ENCODE data around the gene RGCC. TPM values are rescaled to one million over a fixed set of nuclear protein-coding genes. Genes with fewer than 3 reads are reported as not detected.
A peak's percentile ranks its signal among the peaks of the same experiment; 100 is the strongest.

Gene RGCC
- total RNA-seq, 1 experiment from 2014 or later: 3.4 TPM

DNA sequence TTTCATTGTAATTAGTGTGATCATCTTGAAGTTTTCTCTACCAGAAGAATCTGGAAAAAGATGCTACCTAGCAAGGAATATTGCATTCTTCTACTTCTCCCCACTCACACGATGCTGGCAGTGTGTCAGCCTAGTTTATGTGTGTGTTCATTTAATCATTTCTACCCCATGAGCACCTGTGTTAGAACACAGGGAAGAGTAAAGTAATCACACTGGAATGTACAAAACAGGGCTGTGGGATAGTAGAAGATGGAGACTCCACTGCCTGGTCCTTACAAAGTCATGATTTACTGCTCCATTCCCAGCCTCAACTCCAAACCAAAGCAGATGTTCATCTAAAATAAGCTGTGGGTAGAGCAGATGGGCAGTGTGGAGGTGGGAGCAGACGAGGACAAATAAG, 47.7 kb upstream of the RGCC start:
- Histone ChIP-seq H3K9me2 (ENCODE audit: insufficient read depth) (no peaks in the 10 kb centered on the region), H3K4me2 (no peak overlapping the region), H3K27me3 (ENCODE audit: insufficient read depth, low read depth) (no peaks in the 10 kb centered on the region), H3K4me3 (no peak overlapping the region), H3K27ac (no peak overlapping the region), H3K4me1 (replicated peaks; ENCODE audit: insufficient read depth) (no peaks in the 10 kb centered on the region), H3K79me2 (ENCODE audit: low read depth) (no peaks in the 10 kb centered on the region), H2AFZ (no peak overlapping the region), H4K20me1 (ENCODE audit: insufficient read depth) (no peaks in the 10 kb centered on the region), H3K9me3 (ENCODE audit: insufficient read depth, low read depth) (no peaks in the 10 kb centered on the region), H3F3A (ENCODE audit: insufficient read depth, low read depth) (no peaks in the 10 kb centered on the region), H3K36me3 (ENCODE audit: low read depth) (no peaks in the 10 kb centered on the region)
- ChIA-PET CTCF (no interaction called here), POLR2A (ENCODE audit: unreplicated experiment) (no interaction called here)
- TF ChIP-seq, protein P1, sequence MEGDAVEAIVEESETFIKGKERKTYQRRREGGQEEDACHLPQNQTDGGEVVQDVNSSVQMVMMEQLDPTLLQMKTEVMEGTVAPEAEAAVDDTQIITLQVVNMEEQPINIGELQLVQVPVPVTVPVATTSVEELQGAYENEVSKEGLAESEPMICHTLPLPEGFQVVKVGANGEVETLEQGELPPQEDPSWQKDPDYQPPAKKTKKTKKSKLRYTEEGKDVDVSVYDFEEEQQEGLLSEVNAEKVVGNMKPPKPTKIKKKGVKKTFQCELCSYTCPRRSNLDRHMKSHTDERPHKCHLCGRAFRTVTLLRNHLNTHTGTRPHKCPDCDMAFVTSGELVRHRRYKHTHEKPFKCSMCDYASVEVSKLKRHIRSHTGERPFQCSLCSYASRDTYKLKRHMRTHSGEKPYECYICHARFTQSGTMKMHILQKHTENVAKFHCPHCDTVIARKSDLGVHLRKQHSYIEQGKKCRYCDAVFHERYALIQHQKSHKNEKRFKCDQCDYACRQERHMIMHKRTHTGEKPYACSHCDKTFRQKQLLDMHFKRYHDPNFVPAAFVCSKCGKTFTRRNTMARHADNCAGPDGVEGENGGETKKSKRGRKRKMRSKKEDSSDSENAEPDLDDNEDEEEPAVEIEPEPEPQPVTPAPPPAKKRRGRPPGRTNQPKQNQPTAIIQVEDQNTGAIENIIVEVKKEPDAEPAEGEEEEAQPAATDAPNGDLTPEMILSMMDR (conservative IDR thresholded peaks at IDR 0.05): no peak
- no peak for TF ChIP-seq EZH2 (IDR thresholded peaks at IDR 0.05; ENCODE audit: low read depth)
- BruUV-seq (replicated peaks): no TSS peak
- DNase-seq: no peak
- intact Hi-C loops (cut with micrococcal nuclease; ENCODE audit: unreplicated experiment): loop anchor here (2.0 kb wide), 1 partner anchor 57 kb away; no protein-coding TSS in a partner anchor

DNA sequence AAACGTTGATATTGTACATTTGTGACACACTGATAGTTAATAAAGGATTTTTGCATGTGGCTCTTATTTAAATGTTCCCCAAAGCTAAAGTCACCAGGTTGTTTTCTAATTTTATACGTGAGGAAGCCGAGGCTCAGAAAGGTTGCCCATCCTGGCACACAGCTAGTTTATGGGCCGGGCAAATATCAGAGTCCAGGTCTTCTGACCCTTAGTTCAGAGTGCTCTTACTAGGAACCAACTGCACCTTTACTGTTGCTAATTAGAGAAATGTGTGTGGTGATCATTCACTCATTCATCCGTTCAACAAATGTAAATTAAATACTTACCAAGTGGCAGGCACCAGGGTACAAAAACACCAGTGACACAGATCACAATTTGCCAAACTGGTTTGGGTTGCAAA, 46.3 kb upstream of the RGCC start:
- no peaks in the 10 kb centered on the region for H3F3A ChIP-seq (ENCODE audit: insufficient read depth, low read depth)
- no peaks in the 10 kb centered on the region for H3K9me3 ChIP-seq (ENCODE audit: insufficient read depth, low read depth)
- H3K4me2 ChIP-seq: no peak overlapping the region
- H2AFZ ChIP-seq: no peak overlapping the region
- no peaks in the 10 kb centered on the region for H4K20me1 ChIP-seq (ENCODE audit: insufficient read depth)
- CTCF ChIA-PET: interaction anchor here (0.6 to 1.2 kb wide), 2 partner anchors 146 to 242 kb away, joined by 3 to 7 read pairs; no protein-coding TSS in a partner anchor
- TF ChIP-seq, protein P1 (conservative IDR thresholded peaks at IDR 0.05): no peak
- TF ChIP-seq EZH2 (IDR thresholded peaks at IDR 0.05; ENCODE audit: low read depth): no peak
- no peak overlapping the region for H3K27ac ChIP-seq
- no peak overlapping the region for H3K4me3 ChIP-seq
- POLR2A ChIA-PET (ENCODE audit: unreplicated experiment): no interaction called here
- no peaks in the 10 kb centered on the region for H3K27me3 ChIP-seq (ENCODE audit: insufficient read depth, low read depth)
- BruUV-seq (replicated peaks): no TSS peak
- DNase-seq: no peak
- H3K36me3 ChIP-seq (ENCODE audit: low read depth): no peaks in the 10 kb centered on the region
- no peaks in the 10 kb centered on the region for H3K4me1 ChIP-seq (replicated peaks; ENCODE audit: insufficient read depth)
- H3K9me2 ChIP-seq (ENCODE audit: insufficient read depth): no peaks in the 10 kb centered on the region
- H3K79me2 ChIP-seq (ENCODE audit: low read depth): no peaks in the 10 kb centered on the region
- intact Hi-C loops (cut with micrococcal nuclease; ENCODE audit: unreplicated experiment): loop anchor here (1.0 to 2.0 kb wide), 3 partner anchors 58 to 241 kb away; no protein-coding TSS in a partner anchor

DNA sequence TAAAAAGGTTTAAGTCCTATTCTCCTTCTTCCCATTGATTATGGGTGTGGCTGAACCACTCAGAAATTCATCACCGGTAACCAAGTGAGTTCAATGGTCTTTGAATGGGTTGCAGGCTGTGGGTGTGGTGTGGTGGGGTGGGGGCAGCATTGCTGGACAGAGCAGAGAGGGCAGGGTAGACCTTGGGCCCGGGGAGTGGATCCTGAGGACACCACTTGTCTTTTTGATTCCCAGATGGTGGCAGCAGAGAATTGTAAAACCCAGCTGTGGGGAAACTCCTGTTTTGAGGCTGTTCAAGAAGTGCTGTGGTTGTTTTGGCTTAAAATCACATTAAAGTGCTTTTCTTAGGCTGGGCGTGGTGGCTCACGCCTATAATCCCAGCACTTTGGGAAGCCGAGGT, 45.8 kb upstream of the RGCC start:
- DNase-seq: peak in 1 of 2 experiments; percentile 25
- Histone ChIP-seq H3F3A (ENCODE audit: insufficient read depth, low read depth) (no peaks in the 10 kb centered on the region), H3K27ac (no peak overlapping the region), H3K79me2 (ENCODE audit: low read depth) (no peaks in the 10 kb centered on the region), H4K20me1 (ENCODE audit: insufficient read depth) (no peaks in the 10 kb centered on the region), H3K36me3 (ENCODE audit: low read depth) (no peaks in the 10 kb centered on the region), H3K9me2 (ENCODE audit: insufficient read depth) (no peaks in the 10 kb centered on the region), H3K4me2 (no peak overlapping the region), H3K4me3 (no peak overlapping the region), H3K9me3 (ENCODE audit: insufficient read depth, low read depth) (no peaks in the 10 kb centered on the region), H3K4me1 (replicated peaks; ENCODE audit: insufficient read depth) (no peaks in the 10 kb centered on the region), H3K27me3 (ENCODE audit: insufficient read depth, low read depth) (no peaks in the 10 kb centered on the region), H2AFZ (no peak overlapping the region)
- intact Hi-C loops (cut with micrococcal nuclease; ENCODE audit: unreplicated experiment): loop anchor here (1.0 to 2.0 kb wide), 3 partner anchors 59 to 241 kb away; no protein-coding TSS in a partner anchor
- ChIA-PET POLR2A (ENCODE audit: unreplicated experiment) (no interaction called here), CTCF (interaction anchor here (1.2 kb wide), 1 partner anchor 241 kb away, joined by 7 read pairs; no protein-coding TSS in a partner anchor)
- no peak for TF ChIP-seq EZH2 (IDR thresholded peaks at IDR 0.05; ENCODE audit: low read depth)
- TF ChIP-seq, protein P1 (conservative IDR thresholded peaks at IDR 0.05): peak; percentile 41; the same call in 1 of the 2 replicates
- BruUV-seq (replicated peaks): no TSS peak
